Measurements from ENCODE around the gene CPNE8.

- no peak for TF ChIP-seq ZNF274 (IDR thresholded peaks at IDR 0.05; ENCODE audit: low read depth, low read length)
- no peak for TF ChIP-seq YY1 (IDR thresholded peaks at IDR 0.05; ENCODE audit: insufficient read depth, insufficient read length)
Observed at GRCh38 chr12:38892976-38893375, 12.4 kb downstream of the CPNE8 start.
